ENCODE measurements around the gene MAST1.

Gene MAST1

DNA sequence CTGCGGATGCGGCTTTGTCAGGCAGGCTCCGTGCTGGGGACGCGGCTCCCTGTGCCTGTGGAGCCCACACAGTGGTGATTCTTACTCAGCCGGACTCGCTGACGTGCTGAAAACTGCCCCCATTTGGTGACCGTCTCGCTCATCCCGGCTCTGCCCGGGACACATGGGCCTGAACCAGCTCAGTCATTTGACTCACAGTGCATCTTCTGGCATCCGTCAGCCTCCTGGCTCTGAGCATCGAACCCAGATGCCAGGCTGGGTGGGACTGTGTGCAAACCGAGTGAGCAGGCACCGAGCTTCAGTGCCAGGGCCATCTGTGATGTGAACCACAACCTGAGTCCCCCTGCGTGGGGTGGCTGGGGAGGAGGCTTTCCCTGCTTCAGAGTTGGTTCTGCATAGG is 58.1 kb downstream of the MAST1 start:
- no peaks in the 10 kb centered on the region for H3K9me3 ChIP-seq (ENCODE audit: control insufficient read depth, insufficient read depth, low read depth, low read length)
- peaks cover 0 to 52% of the 10 kb centered on the region in 2 experiments; a peak in 2 of 3 replicates for H3K36me3 ChIP-seq (ENCODE audit: control insufficient read depth in 2 of 2, insufficient read depth in 1 of 2, low read length in 2 of 2)
- no peak overlapping the region for H3K4me3 ChIP-seq (ENCODE audit: low read depth, low read length)
- ChIA-PET POLR2A (no interaction called here), CTCF (interaction anchor here (0.6 to 2.5 kb wide), 2 partner anchors 11 to 36 kb away, joined by 3 to 7 read pairs; no protein-coding TSS in a partner anchor)
- TF ChIP-seq ZNF777 (tag by site-specific recombination; IDR thresholded peaks at IDR 0.05; ENCODE audit: borderline replicate concordance) (no peak), BCL11A (tag by site-specific recombination; IDR thresholded peaks at IDR 0.05; ENCODE audit: low read depth) (no peak), ZNF184 (tag by site-specific recombination; IDR thresholded peaks at IDR 0.05) (no peak), ZFP3 (tag by site-specific recombination; IDR thresholded peaks at IDR 0.05; ENCODE audit: low read depth) (no peak), ZFP69B (tag by site-specific recombination; IDR thresholded peaks at IDR 0.05) (no peak), ZNF629 (tag by site-specific recombination; IDR thresholded peaks at IDR 0.05) (no peak), ZNF114 (tag by site-specific recombination; IDR thresholded peaks at IDR 0.05) (no peak)
- TF ChIP-seq, protein P1, sequence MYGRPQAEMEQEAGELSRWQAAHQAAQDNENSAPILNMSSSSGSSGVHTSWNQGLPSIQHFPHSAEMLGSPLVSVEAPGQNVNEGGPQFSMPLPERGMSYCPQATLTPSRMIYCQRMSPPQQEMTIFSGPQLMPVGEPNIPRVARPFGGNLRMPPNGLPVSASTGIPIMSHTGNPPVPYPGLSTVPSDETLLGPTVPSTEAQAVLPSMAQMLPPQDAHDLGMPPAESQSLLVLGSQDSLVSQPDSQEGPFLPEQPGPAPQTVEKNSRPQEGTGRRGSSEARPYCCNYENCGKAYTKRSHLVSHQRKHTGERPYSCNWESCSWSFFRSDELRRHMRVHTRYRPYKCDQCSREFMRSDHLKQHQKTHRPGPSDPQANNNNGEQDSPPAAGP (tag by site-specific recombination; IDR thresholded peaks at IDR 0.05) = no peak
- H3K4me1 ChIP-seq (ENCODE audit: control insufficient read depth, insufficient read depth, low read length) = no peaks in the 10 kb centered on the region
- no peak overlapping the region for H3K27ac ChIP-seq (ENCODE audit: extremely low read depth, low read depth, low read length)

DNA sequence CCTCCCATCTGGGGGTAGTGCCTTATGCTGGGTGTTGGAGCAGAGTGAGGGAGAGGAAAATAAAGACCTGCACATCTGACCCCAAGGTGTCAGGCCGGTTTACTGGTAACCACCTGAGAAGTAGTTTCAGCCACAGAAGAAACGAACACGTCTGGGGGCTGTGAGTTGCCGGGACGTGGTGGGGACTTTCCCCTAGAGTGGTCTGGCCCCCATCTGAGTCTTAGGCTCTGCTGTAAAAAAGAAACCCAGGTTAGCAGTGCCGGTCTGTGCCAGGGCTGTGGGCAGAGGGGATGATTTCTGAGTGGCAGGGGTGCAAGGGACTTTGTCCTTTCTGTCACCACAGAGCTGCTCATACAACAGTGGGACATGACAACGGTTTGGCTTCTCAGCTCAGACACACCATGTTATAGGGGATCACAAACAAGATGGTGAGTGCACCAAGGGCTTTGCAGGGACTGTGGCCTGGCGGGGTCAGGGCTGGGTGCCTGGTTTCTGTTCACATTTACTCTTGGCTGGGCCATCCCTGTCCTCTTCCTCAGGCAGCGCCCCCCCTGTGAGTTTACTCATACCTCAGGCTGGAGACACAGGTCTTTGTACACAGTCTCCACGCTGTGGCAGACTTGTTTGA is 61.7 kb downstream of the MAST1 start:
- Histone ChIP-seq H3K9me3 (ENCODE audit: control insufficient read depth, insufficient read depth, low read depth, low read length) (no peaks in the 10 kb centered on the region), H3K4me3 (ENCODE audit: low read depth, low read length) (no peak overlapping the region), H3K36me3 (ENCODE audit: control insufficient read depth in 2 of 2, insufficient read depth in 1 of 2, low read length in 2 of 2) (peaks cover 0 to 35% of the 10 kb centered on the region in 2 experiments; a peak in 2 of 3 replicates), H3K4me1 (ENCODE audit: control insufficient read depth, insufficient read depth, low read length) (no peaks in the 10 kb centered on the region), H3K27ac (ENCODE audit: extremely low read depth, low read depth, low read length) (no peak overlapping the region)
- ChIA-PET POLR2A (interaction anchor here (1.4 to 4.6 kb wide), 3 partner anchors 9 to 33 kb away, joined by 7 to 25 read pairs (median 10); partner anchors contain the start of genes FARSA and GCDH), CTCF (interaction anchor here (1.0 to 1.9 kb wide), 2 partner anchors 52 to 61 kb away, joined by 4 to 7 read pairs; no protein-coding TSS in a partner anchor)
- TF ChIP-seq BCL11B (tag by site-specific recombination; IDR thresholded peaks at IDR 0.05; ENCODE audit: low read depth) (no peak), ZNF677 (tag by site-specific recombination; IDR thresholded peaks at IDR 0.05) (no peak), ZNF514 (tag by site-specific recombination; IDR thresholded peaks at IDR 0.05) (no peak), GLIS2 (tag by site-specific recombination; IDR thresholded peaks at IDR 0.05) (no peak), ZNF394 (tag by site-specific recombination; IDR thresholded peaks at IDR 0.05; ENCODE audit: borderline replicate concordance) (no peak), ZNF843 (tag by site-specific recombination; IDR thresholded peaks at IDR 0.05) (no peak), ZNF292 (tag by site-specific recombination; IDR thresholded peaks at IDR 0.05; ENCODE audit: borderline replicate concordance, low read depth) (no peak), ZNF311 (tag by site-specific recombination; IDR thresholded peaks at IDR 0.05; ENCODE audit: borderline replicate concordance) (no peak), ZNF792 (tag by site-specific recombination; IDR thresholded peaks at IDR 0.05) (no peak)
- TF ChIP-seq, protein P2, sequence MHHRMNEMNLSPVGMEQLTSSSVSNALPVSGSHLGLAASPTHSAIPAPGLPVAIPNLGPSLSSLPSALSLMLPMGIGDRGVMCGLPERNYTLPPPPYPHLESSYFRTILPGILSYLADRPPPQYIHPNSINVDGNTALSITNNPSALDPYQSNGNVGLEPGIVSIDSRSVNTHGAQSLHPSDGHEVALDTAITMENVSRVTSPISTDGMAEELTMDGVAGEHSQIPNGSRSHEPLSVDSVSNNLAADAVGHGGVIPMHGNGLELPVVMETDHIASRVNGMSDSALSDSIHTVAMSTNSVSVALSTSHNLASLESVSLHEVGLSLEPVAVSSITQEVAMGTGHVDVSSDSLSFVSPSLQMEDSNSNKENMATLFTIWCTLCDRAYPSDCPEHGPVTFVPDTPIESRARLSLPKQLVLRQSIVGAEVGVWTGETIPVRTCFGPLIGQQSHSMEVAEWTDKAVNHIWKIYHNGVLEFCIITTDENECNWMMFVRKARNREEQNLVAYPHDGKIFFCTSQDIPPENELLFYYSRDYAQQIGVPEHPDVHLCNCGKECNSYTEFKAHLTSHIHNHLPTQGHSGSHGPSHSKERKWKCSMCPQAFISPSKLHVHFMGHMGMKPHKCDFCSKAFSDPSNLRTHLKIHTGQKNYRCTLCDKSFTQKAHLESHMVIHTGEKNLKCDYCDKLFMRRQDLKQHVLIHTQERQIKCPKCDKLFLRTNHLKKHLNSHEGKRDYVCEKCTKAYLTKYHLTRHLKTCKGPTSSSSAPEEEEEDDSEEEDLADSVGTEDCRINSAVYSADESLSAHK (tag by site-specific recombination; IDR thresholded peaks at IDR 0.05) = no peak
- TF ChIP-seq, protein P3, sequence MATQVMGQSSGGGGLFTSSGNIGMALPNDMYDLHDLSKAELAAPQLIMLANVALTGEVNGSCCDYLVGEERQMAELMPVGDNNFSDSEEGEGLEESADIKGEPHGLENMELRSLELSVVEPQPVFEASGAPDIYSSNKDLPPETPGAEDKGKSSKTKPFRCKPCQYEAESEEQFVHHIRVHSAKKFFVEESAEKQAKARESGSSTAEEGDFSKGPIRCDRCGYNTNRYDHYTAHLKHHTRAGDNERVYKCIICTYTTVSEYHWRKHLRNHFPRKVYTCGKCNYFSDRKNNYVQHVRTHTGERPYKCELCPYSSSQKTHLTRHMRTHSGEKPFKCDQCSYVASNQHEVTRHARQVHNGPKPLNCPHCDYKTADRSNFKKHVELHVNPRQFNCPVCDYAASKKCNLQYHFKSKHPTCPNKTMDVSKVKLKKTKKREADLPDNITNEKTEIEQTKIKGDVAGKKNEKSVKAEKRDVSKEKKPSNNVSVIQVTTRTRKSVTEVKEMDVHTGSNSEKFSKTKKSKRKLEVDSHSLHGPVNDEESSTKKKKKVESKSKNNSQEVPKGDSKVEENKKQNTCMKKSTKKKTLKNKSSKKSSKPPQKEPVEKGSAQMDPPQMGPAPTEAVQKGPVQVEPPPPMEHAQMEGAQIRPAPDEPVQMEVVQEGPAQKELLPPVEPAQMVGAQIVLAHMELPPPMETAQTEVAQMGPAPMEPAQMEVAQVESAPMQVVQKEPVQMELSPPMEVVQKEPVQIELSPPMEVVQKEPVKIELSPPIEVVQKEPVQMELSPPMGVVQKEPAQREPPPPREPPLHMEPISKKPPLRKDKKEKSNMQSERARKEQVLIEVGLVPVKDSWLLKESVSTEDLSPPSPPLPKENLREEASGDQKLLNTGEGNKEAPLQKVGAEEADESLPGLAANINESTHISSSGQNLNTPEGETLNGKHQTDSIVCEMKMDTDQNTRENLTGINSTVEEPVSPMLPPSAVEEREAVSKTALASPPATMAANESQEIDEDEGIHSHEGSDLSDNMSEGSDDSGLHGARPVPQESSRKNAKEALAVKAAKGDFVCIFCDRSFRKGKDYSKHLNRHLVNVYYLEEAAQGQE (tag by site-specific recombination; IDR thresholded peaks at IDR 0.05) = no peak
